Hematopoietic multipotent progenitor cell treated with erythropoietin and hydrocortisone succinate and interleukin-3 and kit ligand, for 15 days (in vitro differentiated cells): Measurements from ENCODE around the gene GLYATL2.

Experiments
- DNase-seq: peaks from one replicate; pipeline ENCODE4 v3.0.0-alpha.2; 2015; ENCODE audit warnings: low spot score

Gene GLYATL2, protein sequence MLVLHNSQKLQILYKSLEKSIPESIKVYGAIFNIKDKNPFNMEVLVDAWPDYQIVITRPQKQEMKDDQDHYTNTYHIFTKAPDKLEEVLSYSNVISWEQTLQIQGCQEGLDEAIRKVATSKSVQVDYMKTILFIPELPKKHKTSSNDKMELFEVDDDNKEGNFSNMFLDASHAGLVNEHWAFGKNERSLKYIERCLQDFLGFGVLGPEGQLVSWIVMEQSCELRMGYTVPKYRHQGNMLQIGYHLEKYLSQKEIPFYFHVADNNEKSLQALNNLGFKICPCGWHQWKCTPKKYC

DNA sequence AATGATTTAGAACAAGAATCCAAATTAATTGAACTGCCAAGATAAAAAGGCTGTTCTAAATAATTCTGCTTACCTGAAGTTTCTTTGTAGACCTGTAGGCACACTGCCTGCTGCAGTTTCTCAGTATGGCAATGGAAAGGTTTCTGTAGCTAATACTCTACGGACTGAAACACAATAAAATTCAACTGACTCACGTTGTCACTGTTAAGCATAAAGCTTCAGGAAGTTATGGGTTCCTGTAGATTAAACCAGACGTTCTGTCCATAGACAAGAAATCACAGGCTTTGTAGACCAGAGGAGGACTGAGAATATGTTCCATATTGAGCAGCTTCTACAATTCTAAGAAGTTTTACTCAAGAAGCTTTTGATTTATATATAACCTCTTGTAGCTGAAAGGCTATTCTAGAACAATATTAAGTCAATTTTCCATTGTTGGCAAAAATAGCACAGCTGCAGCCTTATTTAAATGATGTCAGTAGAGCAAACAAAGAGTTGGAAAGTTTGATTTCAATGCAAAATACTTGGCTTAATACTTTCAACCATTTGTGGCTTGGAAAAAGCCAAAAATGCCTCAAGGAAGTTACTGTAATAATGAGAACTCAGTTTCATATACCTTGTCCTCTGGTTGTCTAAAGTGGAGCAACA is at the start of gene GLYATL2:
GLYATL2 (minus strand) TSS at position 344 of the 645 bp plus-strand sequence. CDS start 5,092 bp downstream, outside the sequence.
- no peak for DNase-seq

DNA sequence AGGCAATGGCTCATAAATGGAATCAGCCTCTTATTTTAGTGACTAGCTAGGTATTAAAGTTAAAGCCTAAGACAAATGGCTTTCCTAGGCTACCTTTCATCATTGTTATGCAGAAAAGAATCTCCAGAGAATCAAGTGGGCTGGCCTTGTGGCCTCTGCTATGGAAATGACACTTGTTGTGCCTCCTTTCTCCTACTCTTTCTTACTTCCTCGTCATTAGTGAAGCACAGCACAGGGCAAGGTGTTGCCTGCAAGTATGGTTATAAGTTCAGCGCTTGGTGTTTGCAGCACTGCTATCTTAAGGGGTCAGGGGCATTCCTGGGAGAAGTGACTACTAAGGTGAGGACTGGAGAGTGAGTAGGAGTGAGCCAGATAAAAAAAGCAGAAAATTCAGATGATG is 49.4 kb upstream of the GLYATL2 start:
- no peak for DNase-seq

DNA sequence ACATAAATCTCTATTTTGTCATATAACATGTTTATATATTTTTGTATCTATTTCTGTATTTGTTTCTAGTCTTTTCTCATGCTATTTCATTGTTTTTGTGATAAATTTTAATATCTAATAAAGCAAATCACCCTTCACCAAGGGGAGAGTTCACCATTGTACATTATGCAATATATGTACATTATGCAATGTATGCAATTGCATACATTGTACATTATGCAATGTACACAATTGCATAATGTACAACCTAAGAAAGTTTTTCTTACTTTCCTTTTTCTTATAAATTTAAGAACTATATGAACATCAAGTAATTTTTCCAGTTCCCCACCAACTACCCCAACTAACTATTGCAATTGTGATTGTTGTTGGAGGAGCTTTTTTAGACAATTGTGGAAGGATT is 44.1 kb upstream of the GLYATL2 start:
- DNase-seq: no peak

DNA sequence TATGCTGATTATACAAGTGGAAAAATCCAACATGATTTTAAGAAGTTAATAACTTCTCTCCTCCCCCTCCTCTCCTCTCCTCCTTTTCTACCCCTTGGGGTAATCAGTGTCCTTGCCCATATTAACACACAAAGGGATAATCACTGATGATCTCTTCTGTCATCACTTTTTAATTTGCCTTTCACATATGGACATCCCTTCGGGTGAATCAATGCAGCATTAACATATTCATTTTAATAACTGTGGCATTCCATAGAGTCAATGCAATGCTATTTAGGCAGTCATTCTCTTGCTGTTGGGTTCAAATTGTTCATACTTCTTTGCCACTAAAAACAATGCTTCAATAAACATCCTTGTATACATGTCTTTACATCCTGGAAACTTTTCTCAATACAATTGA is 42.9 kb upstream of the GLYATL2 start:
- DNase-seq: no peak

DNA sequence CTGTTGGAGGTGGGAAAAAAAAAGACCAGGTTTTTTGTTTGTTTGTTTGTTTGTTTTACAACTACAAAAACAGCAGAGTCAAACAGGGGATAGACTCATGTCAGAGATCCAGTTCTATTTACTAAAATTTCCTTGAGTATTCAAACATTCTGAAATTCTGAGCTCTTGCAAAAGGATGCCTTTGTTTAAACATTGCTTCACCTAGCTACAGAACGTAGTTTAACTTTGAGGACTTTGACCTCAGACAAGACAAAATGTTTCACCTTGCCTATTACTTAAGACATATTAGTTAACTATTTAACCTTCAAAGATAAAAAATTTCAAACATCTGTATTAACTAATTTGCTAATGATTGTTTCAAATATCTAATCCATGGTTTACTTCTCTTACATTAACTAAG is 36.1 kb upstream of the GLYATL2 start:
- no peak for DNase-seq

DNA sequence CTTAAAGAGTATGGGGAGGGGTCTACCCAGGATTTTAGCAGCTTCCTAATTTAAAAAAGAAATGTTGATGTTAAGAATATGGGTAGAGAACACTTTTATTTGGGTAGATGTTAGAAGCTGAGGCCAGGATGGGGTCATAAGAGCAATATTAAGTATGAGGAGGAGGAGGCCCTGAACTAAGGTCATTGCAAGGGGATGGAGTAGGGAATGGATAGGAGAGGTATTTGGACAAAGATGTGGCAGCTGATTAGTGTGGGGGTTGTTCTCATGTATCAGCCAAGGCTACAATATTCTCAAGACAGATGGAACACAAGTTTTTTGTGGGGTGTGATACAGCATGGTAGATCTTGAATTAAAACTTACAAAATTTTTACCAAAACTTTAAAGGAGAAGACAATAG is 35.7 kb upstream of the GLYATL2 start:
- DNase-seq: no peak

DNA sequence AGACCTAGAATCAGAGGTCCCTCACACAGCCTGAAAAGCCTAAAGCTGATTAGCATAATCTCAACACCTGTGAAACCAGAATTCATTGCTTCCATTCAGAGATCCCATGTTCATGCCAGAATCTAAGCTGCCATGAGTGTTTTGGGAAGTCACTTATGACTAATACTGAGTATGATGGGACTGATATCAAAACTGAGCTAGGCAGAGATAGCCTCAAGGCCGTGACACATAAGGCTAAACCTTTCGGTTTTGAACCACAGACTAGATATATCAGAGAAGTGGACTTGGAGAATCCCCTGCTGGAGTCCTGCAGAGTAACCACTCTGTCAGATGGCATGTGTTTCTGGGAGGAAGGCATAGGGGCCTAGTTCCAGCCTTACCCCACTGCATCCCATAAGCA is 23.1 kb upstream of the GLYATL2 start:
- DNase-seq: no peak

DNA sequence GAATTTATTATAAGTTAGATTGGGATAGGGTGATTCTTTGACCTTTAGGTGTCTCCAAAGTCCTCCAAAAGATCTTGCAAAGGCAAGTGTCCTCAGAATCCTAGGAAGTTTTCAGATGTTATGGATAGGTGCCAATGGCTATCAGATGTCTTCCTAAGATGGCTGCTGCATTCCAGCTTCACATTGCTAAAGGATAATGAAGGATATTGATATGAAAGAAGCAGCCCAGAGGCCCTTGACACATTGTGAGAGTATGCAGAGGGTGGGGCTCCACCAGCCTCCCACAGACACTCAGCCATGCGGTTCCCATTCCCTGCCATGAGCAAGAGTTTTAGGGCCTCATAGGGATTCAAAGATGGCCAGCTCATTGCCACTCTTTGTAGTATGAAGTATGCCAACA is 22.3 kb upstream of the GLYATL2 start:
- no peak for DNase-seq

DNA sequence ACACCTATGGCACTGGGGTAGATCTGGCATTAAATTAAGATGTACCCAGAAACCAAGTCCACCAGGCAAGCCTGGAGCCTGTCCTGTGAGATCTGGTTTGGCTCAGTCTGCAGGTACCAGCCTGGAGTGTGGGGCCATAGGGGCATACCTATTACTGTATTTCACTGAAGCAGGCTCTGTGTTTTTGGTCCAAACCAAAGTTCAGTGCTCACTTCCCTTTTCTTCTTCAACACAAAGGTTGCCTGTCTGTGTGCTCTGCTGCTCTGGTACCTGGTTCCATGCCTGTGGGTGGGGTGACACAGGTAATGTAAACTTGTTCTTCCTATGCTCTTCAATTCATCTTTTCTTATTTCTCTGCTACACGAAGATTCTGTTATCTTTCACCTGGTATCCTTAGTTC is 19.8 kb upstream of the GLYATL2 start:
- no peak for DNase-seq

DNA sequence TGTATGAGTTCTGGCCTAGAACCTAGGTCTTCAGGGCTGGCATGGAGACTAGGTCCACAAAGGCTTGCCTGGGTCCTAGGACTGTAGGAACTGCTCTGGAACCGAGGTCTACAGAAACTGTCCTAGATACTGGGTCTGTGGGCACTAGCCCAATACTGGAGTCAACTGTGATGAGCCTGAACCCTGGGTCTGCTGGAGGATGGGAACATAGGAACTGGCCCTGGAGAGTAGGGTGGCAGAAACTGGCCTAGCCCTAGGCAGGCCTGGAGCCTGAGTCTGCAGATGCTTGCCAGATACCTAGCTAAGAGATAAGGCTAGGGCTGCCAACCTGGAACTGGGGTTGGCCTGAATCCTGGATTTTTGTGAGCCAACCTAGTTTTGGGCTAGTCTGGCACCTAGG is 19.2 kb upstream of the GLYATL2 start:
- no peak for DNase-seq

DNA sequence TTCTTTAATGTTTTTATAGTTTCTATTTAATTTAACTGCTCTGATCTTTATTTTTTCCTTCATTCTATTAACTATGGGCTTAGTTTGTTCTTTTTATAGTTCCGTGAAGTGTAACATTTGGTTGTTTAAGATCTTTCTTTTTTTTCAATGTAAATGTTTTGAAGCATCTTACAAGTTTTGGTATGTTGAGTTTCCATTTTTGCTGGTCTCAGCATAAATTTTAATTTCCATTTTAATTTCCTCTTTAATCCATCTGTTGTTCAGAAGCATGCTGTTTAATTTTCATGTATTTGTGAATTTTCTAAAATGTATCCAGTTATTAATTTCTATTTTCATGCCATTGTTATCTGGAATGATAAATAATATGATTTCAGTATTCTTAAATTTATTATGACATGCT is 17.0 kb upstream of the GLYATL2 start:
- DNase-seq: no peak

DNA sequence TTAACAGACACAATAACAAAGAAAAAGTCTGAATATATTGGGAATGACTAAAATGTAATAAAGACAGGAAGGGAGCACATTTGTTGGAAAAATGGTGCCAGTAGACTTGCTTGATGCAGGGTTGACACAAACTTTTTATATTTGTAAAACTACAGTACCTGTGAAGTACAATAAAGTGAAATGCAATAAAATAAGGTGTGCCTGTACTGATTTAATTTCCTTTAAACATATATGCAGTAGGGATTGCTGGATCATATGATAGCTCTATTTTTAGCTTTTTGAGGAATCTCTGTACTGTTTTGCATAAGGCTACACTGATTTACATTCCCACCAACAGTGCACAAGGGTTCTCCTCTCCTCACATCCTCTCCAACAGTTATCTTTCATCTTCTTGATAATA is 12.3 kb upstream of the GLYATL2 start:
- DNase-seq: no peak

DNA sequence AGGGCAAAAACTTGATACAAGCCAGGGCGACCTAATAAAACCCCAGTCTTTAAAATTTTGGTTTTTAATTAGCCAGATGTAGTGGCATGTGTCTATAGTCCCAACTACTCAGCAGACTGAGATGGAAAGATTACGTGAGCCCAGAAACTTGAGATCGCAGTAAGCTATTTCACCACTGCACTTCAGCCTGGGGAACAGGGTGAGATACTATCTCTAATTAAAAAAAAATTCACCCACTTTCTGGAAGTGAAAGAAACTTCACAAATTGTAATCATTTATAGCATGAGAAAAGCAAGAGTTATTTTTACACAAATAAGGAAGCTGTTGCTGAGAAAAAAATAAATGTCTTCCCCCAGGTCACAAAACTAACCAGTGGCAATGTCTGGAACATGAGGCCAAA is 882 bp upstream of the GLYATL2 start:
- no peak for DNase-seq

DNA sequence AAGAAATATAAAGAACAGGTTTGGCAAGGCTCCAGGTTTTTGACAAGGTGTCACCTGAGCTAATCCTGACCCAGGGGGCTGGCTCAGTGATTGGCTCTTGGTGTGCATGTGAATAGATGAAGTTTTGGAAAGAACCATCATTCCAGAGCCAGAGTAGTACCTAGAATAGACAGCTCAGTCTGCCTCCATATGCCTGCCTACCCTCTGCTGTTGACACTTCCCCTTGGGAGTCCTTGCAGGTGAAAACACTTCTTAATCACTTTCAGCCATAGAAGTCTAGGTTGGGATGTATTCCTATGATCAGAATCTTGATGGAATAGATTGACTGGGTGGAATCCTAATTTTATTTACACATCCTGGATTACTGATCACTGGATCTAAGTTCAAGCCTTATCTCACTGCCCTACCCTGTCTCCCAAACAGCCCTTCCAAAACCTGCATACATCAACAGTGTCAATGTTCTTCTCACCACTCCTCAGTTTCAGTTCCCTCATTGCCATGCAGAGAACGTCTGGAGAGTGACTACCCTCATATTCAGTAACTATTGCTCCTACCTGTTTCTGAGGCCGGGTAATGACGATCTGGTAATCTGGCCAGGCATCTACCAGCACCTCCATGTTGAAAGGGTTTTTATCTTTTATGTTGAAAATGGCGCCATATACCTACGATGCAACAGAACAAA is 6.7 kb downstream of the GLYATL2 start:
- DNase-seq: no peak

DNA sequence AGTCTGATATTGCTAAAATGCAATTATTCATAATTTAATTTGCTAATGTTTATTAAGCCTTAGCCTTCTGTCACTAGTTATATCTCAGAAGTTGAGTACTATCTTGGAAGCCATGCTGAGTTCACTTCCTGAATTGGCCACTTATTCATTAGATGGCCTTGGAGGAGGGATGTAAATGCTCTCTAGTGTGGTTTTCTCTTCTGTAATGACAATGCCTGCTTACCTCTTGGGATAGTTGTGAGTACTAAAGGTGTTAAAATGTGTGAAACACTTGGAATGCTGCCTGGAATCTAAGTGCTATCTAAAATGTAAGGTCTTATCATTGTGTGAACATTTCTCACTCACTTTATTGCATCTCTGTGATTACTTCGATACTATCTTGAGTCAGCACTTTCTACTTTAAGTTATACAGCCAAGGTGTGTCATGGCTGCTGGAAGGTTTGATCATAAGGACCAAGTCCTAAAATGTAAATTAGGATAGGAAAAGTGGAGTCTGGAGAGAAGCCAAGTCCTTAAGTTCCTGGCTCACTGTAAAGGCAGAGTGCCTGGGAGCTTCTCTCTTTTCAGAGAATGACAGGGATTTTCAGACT is 12.4 kb downstream of the GLYATL2 start:
- DNase-seq: no peak

DNA sequence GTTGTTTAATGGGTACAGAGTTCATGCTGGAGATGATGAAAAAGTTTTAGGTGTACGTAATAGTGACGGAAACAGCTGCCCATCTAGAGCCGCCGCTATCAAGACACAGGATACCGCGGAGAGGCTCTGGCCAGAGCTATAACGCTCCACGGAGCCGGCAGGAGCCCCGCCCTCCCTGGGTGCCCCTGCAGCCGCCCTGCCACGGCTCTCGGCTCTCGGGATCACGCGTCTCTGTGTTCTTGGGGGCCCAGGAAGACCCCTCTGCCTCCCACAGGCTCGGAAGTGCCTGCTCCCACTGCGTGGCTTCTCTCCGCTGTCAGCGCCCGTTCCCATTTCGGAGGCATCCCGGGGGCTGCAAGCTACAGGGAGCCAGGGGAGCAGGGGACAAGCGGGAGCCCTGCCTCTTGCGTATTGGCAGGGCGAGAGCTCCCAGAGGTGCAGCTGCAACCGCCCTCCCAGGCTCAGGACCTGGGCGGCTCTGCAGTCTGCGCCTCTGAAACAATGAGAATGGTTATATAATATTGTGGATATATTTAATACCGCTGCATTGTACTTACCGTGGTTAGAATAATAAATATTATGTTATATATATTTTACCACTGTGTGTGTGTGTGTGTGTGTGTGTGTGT is 13.7 kb downstream of the GLYATL2 start:
- no peak for DNase-seq

DNA sequence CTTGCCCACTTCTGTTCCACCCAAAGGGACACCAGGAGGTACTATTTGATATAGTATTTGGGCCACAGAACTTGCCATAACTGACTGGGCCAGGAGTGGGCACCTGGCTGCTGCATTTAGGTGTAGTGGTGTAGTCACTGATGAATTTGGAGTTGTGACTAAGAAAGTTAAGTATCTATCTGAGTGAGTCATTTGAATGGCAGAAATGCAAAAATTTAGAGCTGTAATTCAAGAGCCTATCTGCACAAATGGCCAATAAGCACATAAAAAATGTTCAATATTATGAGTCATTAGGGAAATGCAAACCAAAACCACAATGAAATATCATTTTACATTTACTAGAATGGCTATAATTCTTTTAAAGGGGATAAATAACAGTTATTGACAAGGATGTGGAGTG is 14.7 kb downstream of the GLYATL2 start:
- no peak for DNase-seq

DNA sequence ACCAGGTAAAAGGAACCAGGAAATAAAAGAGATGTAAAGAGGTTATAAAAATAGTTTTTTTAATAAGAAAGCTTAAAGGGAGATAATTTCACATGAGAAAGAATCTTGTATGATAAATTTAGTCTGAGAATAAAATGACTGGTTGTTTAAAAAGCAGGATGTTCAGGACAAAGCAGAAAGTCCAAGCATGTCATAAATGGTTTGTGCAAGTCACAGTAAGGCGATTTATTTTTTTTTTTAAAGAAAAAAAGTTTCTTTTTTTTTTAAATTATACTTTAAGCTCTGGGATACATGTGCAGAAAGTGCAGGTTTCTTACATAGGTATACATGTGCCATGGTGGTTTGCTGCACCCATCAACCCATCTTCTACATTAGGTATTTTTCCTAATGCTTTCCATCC is 30.8 kb downstream of the GLYATL2 start:
- no peak for DNase-seq

DNA sequence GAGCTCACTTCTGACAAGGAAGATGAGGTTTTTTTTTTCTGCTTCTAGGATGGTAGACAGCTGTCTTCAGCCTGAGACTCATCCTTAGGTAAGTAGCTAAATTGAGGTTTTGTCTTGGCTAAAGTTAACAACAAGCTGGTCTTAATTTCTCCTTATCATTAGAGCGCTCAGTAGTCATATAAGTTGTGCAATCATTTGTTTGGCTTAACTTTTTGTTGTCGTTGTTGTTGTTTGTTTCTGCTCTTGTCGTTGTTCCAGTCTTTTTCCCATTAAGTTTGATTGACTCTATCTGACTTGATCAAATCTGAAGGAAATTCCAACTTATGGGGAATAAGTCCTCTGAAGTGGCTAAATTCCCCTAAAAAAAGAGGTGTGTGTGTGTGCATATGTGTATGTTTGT is 33.0 kb downstream of the GLYATL2 start:
- no peak for DNase-seq

DNA sequence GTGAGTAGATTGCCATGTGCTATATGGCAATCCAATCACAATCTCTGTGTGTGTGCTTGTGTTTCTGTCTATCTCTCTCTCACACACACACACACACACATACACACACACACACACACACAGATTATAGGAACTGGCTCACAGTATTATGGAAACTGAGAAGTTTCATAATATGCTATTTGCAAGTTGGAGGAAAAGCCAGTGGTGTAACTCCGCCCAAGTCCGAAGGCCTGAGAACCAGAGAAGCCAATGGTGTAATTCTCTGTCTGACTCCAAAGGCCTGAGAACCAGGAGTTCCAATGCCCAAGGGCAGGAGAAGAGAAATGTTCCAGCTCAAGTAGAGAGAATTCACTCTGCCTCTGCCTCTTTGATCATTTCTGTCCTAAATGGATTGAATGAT is 37.2 kb downstream of the GLYATL2 start:
- no peak for DNase-seq

DNA sequence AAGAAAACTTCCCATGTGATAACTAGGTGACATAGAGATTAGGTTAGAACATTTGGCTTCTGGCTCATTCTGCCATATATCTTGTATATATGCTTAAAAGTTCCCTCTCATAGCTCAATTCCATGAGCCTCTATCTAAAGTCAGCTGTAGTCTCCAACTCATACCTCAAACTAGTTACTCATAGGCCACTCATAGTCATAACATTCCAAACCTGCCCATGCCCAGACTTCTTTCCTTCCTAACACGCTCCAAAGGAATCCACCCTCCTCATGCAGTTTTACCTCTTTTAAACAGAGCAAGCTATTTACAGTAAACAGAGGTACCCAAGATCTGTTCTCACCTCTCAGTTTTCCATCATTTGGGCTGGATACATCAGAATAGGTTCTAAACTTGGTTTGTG is 39.4 kb downstream of the GLYATL2 start:
- no peak for DNase-seq

DNA sequence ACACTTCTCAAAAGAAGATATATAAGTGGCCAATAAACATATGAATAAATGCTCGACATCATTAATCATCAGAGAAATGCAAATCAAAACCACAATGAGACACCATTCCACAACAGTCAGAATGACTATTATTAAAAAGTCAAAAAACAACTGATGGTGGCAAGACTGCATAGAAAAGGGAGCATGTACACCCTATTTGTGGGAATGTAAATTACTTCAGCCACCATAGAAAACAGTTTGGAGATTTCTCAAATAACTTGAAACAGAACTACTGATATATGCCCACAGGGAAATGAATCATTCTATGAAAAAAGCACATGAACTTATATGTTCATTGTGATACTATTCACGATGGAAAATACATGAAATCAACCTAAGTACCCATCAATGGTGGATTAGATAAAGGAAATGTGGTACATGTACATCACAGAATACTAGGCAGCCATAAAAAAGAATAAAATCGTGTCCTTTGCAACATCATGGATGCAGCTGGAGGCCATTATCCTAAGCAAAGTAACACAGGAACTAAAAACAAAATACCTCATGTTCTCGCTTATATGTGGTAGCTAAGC is 42.4 kb downstream of the GLYATL2 start:
- DNase-seq: no peak
